ENCODE data around the gene NTHL1.

NTHL1 gene

DNA sequence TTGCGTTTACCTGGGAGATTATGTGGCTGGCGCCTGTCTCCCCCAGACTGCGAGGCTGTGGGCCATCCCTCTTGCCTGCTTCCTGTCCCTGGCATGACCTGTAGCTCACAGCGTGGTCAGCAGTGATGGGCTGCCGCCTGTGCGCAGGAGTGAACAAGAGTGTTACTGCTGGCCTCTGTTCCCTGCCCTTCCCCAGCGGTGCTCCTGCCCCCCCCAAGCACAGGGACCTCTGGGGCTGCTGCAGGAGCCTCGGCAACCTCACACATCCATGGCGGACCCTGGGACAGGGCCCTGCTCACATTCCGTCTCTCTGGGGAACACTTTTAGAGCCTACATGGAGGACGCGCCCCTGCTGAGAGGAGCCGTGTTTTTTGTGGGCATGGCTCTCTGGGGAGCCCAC lies 10.8 kb upstream of the NTHL1 start:
- CTCF ChIA-PET: no interaction called here
- no peaks in the 10 kb centered on the region for H3K4me1 ChIP-seq (ENCODE audit: control insufficient read depth, insufficient read depth, low read length)
- POLR2A ChIA-PET: interaction anchor here (0.6 to 0.7 kb wide), 2 partner anchors 11 to 100 kb away, joined by 3 read pairs; partner anchors contain the start of gene NTHL1
- no peak overlapping the region for H3K4me3 ChIP-seq (ENCODE audit: low read depth, low read length)
- TF ChIP-seq ZBTB7A (tag by site-specific recombination; IDR thresholded peaks at IDR 0.05; ENCODE audit: low read depth) (no peak), ZEB2 (tag by site-specific recombination; IDR thresholded peaks at IDR 0.05) (no peak), ZNF426 (tag by site-specific recombination; IDR thresholded peaks at IDR 0.05) (no peak), ZNF76 (tag by site-specific recombination; IDR thresholded peaks at IDR 0.05; ENCODE audit: borderline replicate concordance, low read depth) (no peak), ZNF211 (tag by site-specific recombination; IDR thresholded peaks at IDR 0.05; ENCODE audit: low read depth) (no peak), ZNF184 (tag by site-specific recombination; IDR thresholded peaks at IDR 0.05) (no peak), ZNF157 (tag by site-specific recombination; IDR thresholded peaks at IDR 0.05) (no peak), ZNF629 (tag by site-specific recombination; IDR thresholded peaks at IDR 0.05) (no peak), PRDM1 (tag by site-specific recombination; IDR thresholded peaks at IDR 0.05) (no peak), ZNF704 (tag by site-specific recombination; IDR thresholded peaks at IDR 0.05) (no peak), ZNF19 (tag by site-specific recombination; IDR thresholded peaks at IDR 0.05; ENCODE audit: low read depth) (no peak), ATF2 (tag by site-specific recombination; IDR thresholded peaks at IDR 0.05; ENCODE audit: low read depth) (no peak), ZNF398 (tag by site-specific recombination; IDR thresholded peaks at IDR 0.05) (no peak), ZNF549 (tag by site-specific recombination; IDR thresholded peaks at IDR 0.05) (no peak), SP2 (tag by site-specific recombination; IDR thresholded peaks at IDR 0.05) (no peak), ZNF664 (tag by site-specific recombination; IDR thresholded peaks at IDR 0.05) (no peak)
- TF ChIP-seq, protein P1, sequence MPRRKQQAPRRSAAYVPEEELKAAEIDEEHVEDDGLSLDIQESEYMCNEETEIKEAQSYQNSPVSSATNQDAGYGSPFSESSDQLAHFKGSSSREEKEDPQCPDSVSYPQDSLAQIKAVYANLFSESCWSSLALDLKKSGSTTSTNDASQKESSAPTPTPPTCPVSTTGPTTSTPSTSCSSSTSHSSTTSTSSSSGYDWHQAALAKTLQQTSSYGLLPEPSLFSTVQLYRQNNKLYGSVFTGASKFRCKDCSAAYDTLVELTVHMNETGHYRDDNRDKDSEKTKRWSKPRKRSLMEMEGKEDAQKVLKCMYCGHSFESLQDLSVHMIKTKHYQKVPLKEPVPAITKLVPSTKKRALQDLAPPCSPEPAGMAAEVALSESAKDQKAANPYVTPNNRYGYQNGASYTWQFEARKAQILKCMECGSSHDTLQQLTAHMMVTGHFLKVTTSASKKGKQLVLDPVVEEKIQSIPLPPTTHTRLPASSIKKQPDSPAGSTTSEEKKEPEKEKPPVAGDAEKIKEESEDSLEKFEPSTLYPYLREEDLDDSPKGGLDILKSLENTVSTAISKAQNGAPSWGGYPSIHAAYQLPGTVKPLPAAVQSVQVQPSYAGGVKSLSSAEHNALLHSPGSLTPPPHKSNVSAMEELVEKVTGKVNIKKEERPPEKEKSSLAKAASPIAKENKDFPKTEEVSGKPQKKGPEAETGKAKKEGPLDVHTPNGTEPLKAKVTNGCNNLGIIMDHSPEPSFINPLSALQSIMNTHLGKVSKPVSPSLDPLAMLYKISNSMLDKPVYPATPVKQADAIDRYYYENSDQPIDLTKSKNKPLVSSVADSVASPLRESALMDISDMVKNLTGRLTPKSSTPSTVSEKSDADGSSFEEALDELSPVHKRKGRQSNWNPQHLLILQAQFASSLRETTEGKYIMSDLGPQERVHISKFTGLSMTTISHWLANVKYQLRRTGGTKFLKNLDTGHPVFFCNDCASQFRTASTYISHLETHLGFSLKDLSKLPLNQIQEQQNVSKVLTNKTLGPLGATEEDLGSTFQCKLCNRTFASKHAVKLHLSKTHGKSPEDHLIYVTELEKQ (tag by site-specific recombination; IDR thresholded peaks at IDR 0.05; ENCODE audit: borderline replicate concordance): no peak
- TF ChIP-seq, protein P2, sequence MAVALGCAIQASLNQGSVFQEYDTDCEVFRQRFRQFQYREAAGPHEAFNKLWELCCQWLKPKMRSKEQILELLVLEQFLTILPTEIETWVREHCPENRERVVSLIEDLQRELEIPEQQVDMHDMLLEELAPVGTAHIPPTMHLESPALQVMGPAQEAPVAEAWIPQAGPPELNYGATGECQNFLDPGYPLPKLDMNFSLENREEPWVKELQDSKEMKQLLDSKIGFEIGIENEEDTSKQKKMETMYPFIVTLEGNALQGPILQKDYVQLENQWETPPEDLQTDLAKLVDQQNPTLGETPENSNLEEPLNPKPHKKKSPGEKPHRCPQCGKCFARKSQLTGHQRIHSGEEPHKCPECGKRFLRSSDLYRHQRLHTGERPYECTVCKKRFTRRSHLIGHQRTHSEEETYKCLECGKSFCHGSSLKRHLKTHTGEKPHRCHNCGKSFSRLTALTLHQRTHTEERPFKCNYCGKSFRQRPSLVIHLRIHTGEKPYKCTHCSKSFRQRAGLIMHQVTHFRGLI (tag by site-specific recombination; IDR thresholded peaks at IDR 0.05): no peak
- TF ChIP-seq, protein P3, sequence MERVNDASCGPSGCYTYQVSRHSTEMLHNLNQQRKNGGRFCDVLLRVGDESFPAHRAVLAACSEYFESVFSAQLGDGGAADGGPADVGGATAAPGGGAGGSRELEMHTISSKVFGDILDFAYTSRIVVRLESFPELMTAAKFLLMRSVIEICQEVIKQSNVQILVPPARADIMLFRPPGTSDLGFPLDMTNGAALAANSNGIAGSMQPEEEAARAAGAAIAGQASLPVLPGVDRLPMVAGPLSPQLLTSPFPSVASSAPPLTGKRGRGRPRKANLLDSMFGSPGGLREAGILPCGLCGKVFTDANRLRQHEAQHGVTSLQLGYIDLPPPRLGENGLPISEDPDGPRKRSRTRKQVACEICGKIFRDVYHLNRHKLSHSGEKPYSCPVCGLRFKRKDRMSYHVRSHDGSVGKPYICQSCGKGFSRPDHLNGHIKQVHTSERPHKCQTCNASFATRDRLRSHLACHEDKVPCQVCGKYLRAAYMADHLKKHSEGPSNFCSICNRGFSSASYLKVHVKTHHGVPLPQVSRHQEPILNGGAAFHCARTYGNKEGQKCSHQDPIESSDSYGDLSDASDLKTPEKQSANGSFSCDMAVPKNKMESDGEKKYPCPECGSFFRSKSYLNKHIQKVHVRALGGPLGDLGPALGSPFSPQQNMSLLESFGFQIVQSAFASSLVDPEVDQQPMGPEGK (tag by site-specific recombination; IDR thresholded peaks at IDR 0.05): no peak
- TF ChIP-seq, protein P4, sequence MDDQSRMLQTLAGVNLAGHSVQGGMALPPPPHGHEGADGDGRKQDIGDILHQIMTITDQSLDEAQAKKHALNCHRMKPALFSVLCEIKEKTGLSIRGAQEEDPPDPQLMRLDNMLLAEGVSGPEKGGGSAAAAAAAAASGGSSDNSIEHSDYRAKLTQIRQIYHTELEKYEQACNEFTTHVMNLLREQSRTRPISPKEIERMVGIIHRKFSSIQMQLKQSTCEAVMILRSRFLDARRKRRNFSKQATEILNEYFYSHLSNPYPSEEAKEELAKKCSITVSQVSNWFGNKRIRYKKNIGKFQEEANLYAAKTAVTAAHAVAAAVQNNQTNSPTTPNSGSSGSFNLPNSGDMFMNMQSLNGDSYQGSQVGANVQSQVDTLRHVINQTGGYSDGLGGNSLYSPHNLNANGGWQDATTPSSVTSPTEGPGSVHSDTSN (CRISPR knock-in tag; IDR thresholded peaks at IDR 0.05): no peak
- H3K36me3 ChIP-seq (ENCODE audit: control insufficient read depth in 2 of 2, insufficient read depth in 1 of 2, low read length in 2 of 2): peaks cover 0 to 80% of the 10 kb centered on the region in 2 experiments; a peak in 2 of 3 replicates
- H3K9me3 ChIP-seq (ENCODE audit: control insufficient read depth, insufficient read depth, low read depth, low read length): no peaks in the 10 kb centered on the region
- H3K27ac ChIP-seq (ENCODE audit: extremely low read depth, low read depth, low read length): no peak overlapping the region
